Sigmoid colon (tissue), 7 donors: ENCODE measurements around the gene SORCS2. TPM values are rescaled to one million over a fixed set of nuclear protein-coding genes. Genes with fewer than 3 reads are reported as not detected.

Experiments used
- DNase-seq: peaks from one replicate; pipeline ENCODE4 v3.0.0-alpha.2; 2019
- H3K27ac ChIP-seq, 4 donors: fragments of 200-600 bp; sonication (generic); one replicate each; pipeline ENCODE4 v1.5.1; 2016 to 2019; ENCODE audit warnings: mild to moderate bottlenecking in 1 of 4
- H3K27me3 ChIP-seq, 3 donors: fragments of 200-600 bp; sonication (generic); one replicate each; pipeline ENCODE4 v1.5.1; 2019; ENCODE audit warnings: mild to moderate bottlenecking in 1 of 3
- H3K36me3 ChIP-seq, 4 donors: fragments of 200-600 bp; sonication (generic); one replicate each; pipeline ENCODE4 v1.5.1; 2016 to 2019
- H3K4me1 ChIP-seq, 4 donors: fragments of 200-600 bp; sonication (generic); one replicate each; pipeline ENCODE4 v1.5.1; 2017 to 2019
- H3K4me3 ChIP-seq, 4 donors: fragments of 200-600 bp; sonication (generic); one replicate each; pipeline ENCODE4 v1.5.1; 2017 to 2019; ENCODE audit warnings: mild to moderate bottlenecking in 2 of 4, moderate library complexity in 1 of 4
- H3K9me3 ChIP-seq, 4 donors: fragments of 200-600 bp in 3 of 4; sonication (generic) in 3 of 4; one replicate each; pipeline versions ENCODE4 v1.5.1 to v1.6.1; 2013 to 2019
- EP300 ChIP-seq, 4 donors: sonication (generic); formaldehyde crosslinking; IDR thresholded peaks; one replicate each; pipeline ENCODE4 v1.6.1; 2017; ENCODE audit warnings: antibody characterized with exemption in 4 of 4
- POLR2A ChIP-seq, 2 donors: fragments of 450-650 bp; IDR thresholded peaks; one replicate each; pipeline ENCODE4 v1.6.1; 2016; ENCODE audit warnings: antibody characterized with exemption in 2 of 2, mild to moderate bottlenecking in 2 of 2, moderate library complexity in 2 of 2
- POLR2AphosphoS5 ChIP-seq, 4 donors: sonication (generic); formaldehyde crosslinking; IDR thresholded peaks; one replicate each; pipeline ENCODE4 v1.6.1; 2017; ENCODE audit warnings: antibody characterized with exemption in 4 of 4
- WGBS, 2 donors: extraction: QIAGEN DNeasy Blood & Tissue Kit; methylation state at CpG; one replicate each; pipeline ENCODE4 v1.1.7; 2013; 5-methylcytosine and 5-hydroxymethylcytosine counted together
- intact Hi-C: fragments of 100-400 bp; cut with DNase I; formaldehyde crosslinking; loops from one replicate; pipeline ENCODE4 v1.15.1; 2023
- polyA plus RNA-seq, 3 donors: library from polyadenylated mRNA; stranded (reverse); fragments of 200-250 nt; gene quantifications; one replicate each; pipeline ENCODE4 v1.2.3, GENCODE V29; 2013
- total RNA-seq, 4 donors: library from RNA; depleted of rRNA; stranded (reverse); fragments of >200 nt; gene quantifications; one replicate each; pipeline ENCODE4 v1.1.0, GENCODE V29; 2016
- TF ChIP-seq, protein P1 (sequence below), 4 experiments: fragments of 450-650 bp in 3 of 4; fragments of 200-600 bp in 1 of 4; IDR thresholded peaks; one replicate each; pipeline ENCODE4 v1.5.1; 2016 to 2019; ENCODE audit warnings: antibody characterized with exemption in 4 of 4, mild to moderate bottlenecking in 3 of 4, moderate library complexity in 2 of 4
- donor health status: healthy with polysubstance abuse.
- donor health status: Bipolar disorder and iron deficiency.
- donor health status: healthy.

The SORCS2 gene
- total and polyA plus RNA-seq, 7 donors: 1.8 to 6.4 (median 3.9) TPM; not detected in 2

DNA sequence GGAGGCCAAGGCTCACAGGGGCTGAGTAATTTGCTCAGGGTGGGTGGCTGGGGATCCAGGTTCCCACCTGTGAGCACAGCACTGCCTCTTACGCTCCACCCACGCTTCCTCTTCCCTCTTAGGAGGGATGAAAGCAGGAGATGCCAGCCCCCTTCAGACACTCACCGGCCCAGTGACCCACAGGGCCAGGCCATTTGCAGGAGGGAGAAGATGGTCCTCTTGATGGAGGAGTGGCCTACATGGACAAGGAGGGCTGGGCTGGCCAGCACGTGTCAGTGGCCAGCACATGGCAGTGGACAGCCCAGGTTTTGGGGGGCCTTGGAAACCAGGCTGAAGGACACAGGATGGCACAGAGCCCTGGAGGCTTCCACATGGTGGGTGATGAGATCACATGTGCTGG is 350.4 kb downstream of the SORCS2 start:
- H3K9me3 ChIP-seq: no peaks in the 10 kb centered on the region
- H3K27ac ChIP-seq: no peak overlapping the region
- WGBS, 2 donors: 79 to 87% methylated on average over 4 of the region's 4 CpGs
- no peaks in the 10 kb centered on the region for H3K36me3 ChIP-seq
- no peaks in the 10 kb centered on the region for H3K27me3 ChIP-seq
- intact Hi-C loops: no loop called here
- no peak for DNase-seq
- H3K4me3 ChIP-seq: no peak overlapping the region
- H3K4me1 ChIP-seq: peaks cover 0 to 10% (median 0%) of the 10 kb centered on the region in 4 donors
- TF ChIP-seq, protein P1, sequence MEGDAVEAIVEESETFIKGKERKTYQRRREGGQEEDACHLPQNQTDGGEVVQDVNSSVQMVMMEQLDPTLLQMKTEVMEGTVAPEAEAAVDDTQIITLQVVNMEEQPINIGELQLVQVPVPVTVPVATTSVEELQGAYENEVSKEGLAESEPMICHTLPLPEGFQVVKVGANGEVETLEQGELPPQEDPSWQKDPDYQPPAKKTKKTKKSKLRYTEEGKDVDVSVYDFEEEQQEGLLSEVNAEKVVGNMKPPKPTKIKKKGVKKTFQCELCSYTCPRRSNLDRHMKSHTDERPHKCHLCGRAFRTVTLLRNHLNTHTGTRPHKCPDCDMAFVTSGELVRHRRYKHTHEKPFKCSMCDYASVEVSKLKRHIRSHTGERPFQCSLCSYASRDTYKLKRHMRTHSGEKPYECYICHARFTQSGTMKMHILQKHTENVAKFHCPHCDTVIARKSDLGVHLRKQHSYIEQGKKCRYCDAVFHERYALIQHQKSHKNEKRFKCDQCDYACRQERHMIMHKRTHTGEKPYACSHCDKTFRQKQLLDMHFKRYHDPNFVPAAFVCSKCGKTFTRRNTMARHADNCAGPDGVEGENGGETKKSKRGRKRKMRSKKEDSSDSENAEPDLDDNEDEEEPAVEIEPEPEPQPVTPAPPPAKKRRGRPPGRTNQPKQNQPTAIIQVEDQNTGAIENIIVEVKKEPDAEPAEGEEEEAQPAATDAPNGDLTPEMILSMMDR (IDR thresholded peaks at IDR 0.05): no peak
- TF ChIP-seq EP300 (IDR thresholded peaks at IDR 0.05) (no peak), POLR2AphosphoS5 (IDR thresholded peaks at IDR 0.05) (no peak), POLR2A (IDR thresholded peaks at IDR 0.05) (no peak)

DNA sequence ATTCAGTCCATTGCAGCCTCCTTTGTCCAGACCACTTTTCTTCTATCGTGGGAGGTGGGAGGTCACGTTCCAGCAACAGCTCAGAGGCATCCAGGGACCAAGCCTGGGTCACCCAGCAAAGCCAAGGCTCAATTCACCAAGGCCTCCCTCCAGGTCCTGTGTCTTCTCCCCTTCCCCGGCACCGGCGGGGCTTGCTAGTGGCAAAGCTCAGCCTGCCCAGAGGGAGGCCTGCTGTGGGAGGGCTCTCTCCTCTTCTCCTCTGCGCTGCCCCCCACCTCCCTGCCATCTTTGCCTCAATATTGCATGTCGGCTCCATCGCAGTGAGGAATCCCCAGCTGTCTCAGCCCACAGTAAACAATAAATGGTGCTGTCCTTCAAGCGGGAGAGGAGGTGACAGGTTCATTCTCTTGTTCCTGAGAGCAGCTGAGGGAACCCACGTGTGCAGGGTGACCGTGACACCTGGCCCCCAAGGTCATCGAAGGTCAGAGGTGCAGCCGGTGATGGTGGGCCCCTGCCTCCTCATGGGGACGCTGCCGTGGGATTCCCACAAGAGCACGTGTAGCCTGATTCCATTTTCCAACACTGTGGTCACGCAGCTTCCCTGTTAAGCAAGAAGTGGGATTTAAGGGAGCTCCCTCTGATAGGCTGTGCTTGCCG is 353.9 kb downstream of the SORCS2 start:
- intact Hi-C loops: no loop called here
- TF ChIP-seq EP300 (IDR thresholded peaks at IDR 0.05) (no peak), POLR2A (IDR thresholded peaks at IDR 0.05) (no peak), POLR2AphosphoS5 (IDR thresholded peaks at IDR 0.05) (no peak)
- TF ChIP-seq, protein P1 (IDR thresholded peaks at IDR 0.05): no peak
- H3K4me3 ChIP-seq: no peak overlapping the region
- 62 to 74% methylated on average over 18 of the region's 18 CpGs for WGBS, 2 donors
- peaks cover 0 to 10% (median 0%) of the 10 kb centered on the region in 4 donors for H3K4me1 ChIP-seq
- no peak overlapping the region for H3K27ac ChIP-seq
- no peak for DNase-seq
- no peaks in the 10 kb centered on the region for H3K36me3 ChIP-seq
- no peaks in the 10 kb centered on the region for H3K27me3 ChIP-seq
- no peaks in the 10 kb centered on the region for H3K9me3 ChIP-seq

DNA sequence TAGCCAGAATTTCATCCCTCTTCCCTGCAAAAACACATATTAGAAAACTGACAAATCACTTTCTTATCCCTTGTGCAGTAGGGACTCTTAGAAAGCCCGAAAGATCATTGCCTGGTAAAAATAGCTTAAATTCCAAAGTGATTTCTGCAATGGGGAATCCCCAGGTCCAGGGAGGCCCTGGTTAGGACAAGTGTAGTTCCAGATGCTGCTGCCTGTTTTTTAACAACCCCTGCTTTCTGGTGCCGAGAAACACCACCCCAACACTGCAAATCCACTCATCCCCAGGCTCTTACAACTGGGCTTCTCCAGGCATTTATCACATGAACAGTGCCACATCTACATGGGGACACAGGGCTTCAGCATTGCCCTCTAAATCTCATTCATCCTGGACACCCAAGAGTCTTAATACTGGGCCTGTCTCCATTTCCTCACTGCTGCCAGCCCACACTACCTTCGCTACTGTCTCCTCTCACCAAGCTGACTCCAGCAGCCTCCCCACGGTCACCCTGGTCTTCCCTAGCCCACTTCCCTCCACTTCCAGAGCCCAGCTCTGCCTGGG is 354.6 kb downstream of the SORCS2 start:
- Histone ChIP-seq H3K36me3 (no peaks in the 10 kb centered on the region), H3K9me3 (peaks cover 0 to 1% (median 0%) of the 10 kb centered on the region in 4 donors), H3K4me3 (no peak overlapping the region), H3K27me3 (no peaks in the 10 kb centered on the region), H3K4me1 (peaks cover 0 to 10% (median 0%) of the 10 kb centered on the region in 4 donors), H3K27ac (no peak overlapping the region)
- intact Hi-C loops: no loop called here
- TF ChIP-seq POLR2AphosphoS5 (IDR thresholded peaks at IDR 0.05) (no peak), POLR2A (IDR thresholded peaks at IDR 0.05) (no peak), EP300 (IDR thresholded peaks at IDR 0.05) (no peak)
- TF ChIP-seq, protein P1 (IDR thresholded peaks at IDR 0.05): no peak
- no peak for DNase-seq
- WGBS, 2 donors: 58 to 65% methylated on average over 4 of the region's 4 CpGs

DNA sequence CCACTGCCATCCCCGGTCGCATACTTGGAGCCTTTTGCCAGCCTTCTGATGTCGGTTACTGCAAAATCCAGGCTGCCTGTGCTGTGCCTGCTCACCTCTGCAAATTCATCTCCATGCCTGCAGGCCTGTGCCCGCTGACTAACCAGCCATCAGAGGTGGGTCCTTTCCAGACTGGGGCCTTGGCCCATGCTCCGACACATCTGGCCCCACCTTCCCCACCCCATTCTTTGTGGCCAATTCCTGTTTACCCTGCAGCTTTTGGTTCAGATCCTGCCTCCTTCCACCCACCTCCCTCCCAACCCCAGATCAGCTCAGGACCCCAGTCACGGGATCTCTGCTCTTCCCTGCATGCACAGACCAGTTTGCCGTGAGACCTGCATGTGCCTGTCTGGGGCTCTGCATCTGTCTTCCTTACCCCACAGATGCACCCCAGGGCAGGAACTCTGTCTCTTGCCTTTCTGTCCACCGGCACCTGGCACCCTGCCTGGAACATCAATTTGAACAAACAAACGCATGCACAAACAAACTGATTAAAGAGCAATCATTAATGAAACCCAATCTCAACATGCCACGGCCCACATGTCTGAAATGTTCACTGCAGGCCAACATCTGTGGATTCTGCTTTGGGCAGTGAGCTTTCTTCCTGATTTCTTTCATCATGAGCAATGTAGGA is 355.2 kb downstream of the SORCS2 start:
- no peaks in the 10 kb centered on the region for H3K36me3 ChIP-seq
- H3K27ac ChIP-seq: no peak overlapping the region
- H3K9me3 ChIP-seq: peaks cover 0 to 7% (median under 1%) of the 10 kb centered on the region in 4 donors
- no peaks in the 10 kb centered on the region for H3K27me3 ChIP-seq
- 59 to 66% methylated on average over 10 of the region's 10 CpGs for WGBS, 2 donors
- H3K4me3 ChIP-seq: no peak overlapping the region
- peaks cover 0 to 10% (median 0%) of the 10 kb centered on the region in 4 donors for H3K4me1 ChIP-seq
- TF ChIP-seq, protein P1 (IDR thresholded peaks at IDR 0.05): no peak
- no peak for TF ChIP-seq POLR2AphosphoS5 (IDR thresholded peaks at IDR 0.05)
- no peak for TF ChIP-seq EP300 (IDR thresholded peaks at IDR 0.05)
- TF ChIP-seq POLR2A (IDR thresholded peaks at IDR 0.05): no peak
- intact Hi-C loops: no loop called here
- DNase-seq: no peak
